Measurements from ENCODE around the gene HSPH1.
A peak's percentile ranks its signal among the peaks of the same experiment; 100 is the strongest.

HSPH1 gene

GRCh38 chr13:31161557-31162150, at the start of gene HSPH1:
Gene HSPH1 (minus strand): TSS chr13:31161904. CDS start chr13:31161582, 322 bp downstream.
- peak within 1 kb of the TSS; percentile 81 to 94 (median 87) for H3K9ac ChIP-seq
- H3K27ac ChIP-seq = peak within 1 kb of the TSS; percentile 71 to 87 (median 84)
- H4K20me1 ChIP-seq = peaks cover 30 to 49% (median 41%) of the 10 kb centered on the region in 11 experiments; a peak in 21 of 22 replicates
- peak within 1 kb of the TSS; percentile 80 to 98 (median 90) for H3K4me2 ChIP-seq
- no peaks in the 10 kb centered on the region for H3K9me3 ChIP-seq (replicated peaks in 1 of 11)
- H3K27me3 ChIP-seq = no peaks in the 10 kb centered on the region
- H3K4me1 ChIP-seq = peaks cover 17 to 43% (median 29%) of the 10 kb centered on the region in 10 experiments
- peaks cover 16 to 30% (median 28%) of the 10 kb centered on the region in 11 experiments; a peak in 21 of 22 replicates for H3K36me3 ChIP-seq
- TF ChIP-seq Cebpa-rat (IDR thresholded peaks at IDR 0.05) = no peak
- peak within 1 kb of the TSS; percentile 83 to 98 (median 96) for H3K4me3 ChIP-seq

GRCh38 chr13:31209841-31210210, 48.1 kb upstream of the HSPH1 start:
- H3K4me2 ChIP-seq = peak overlapping the region; percentile 61 to 78 (median 71)
- no peaks in the 10 kb centered on the region for H3K27me3 ChIP-seq
- TF ChIP-seq Cebpa-rat (IDR thresholded peaks at IDR 0.05) = no peak
- H3K9ac ChIP-seq = peak overlapping the region in 3 of 11 experiments; percentile 5 to 9 (median 5); a peak in 1 of 22 replicates
- no peaks in the 10 kb centered on the region for H3K36me3 ChIP-seq
- H3K9me3 ChIP-seq (replicated peaks in 1 of 11) = no peaks in the 10 kb centered on the region
- peak overlapping the region in 2 of 11 experiments; percentile 3 to 36; a peak in 2 of 22 replicates for H3K27ac ChIP-seq
- H4K20me1 ChIP-seq = 0 out of 22 replicates have a peak, but pooled peaks cover 0 to 4% (median 0%) of the 10 kb centered on the region in 11 experiments
- peaks cover 18 to 30% (median 23%) of the 10 kb centered on the region in 10 experiments for H3K4me1 ChIP-seq
- no peak overlapping the region for H3K4me3 ChIP-seq

GRCh38 chr13:31209172-31209840, 47.6 kb upstream of the HSPH1 start:
- Histone ChIP-seq H3K9me3 (replicated peaks in 1 of 11) (no peaks in the 10 kb centered on the region), H3K9ac (peak overlapping the region in 3 of 11 experiments; percentile 5 to 29 (median 9); a peak in 3 of 22 replicates), H3K27me3 (no peaks in the 10 kb centered on the region), H4K20me1 (0 out of 22 replicates have a peak, but pooled peaks cover 0 to 4% (median 0%) of the 10 kb centered on the region in 11 experiments), H3K27ac (peak overlapping the region in 5 of 11 experiments; percentile 3 to 36 (median 10); a peak in 4 of 22 replicates), H3K36me3 (no peaks in the 10 kb centered on the region), H3K4me2 (peak overlapping the region; percentile 61 to 78 (median 71)), H3K4me3 (no peak overlapping the region), H3K4me1 (peaks cover 18 to 34% (median 22%) of the 10 kb centered on the region in 10 experiments)
- TF ChIP-seq Cebpa-rat (IDR thresholded peaks at IDR 0.05) = no peak

- TF ChIP-seq Cebpa-rat (IDR thresholded peaks at IDR 0.05) = no peak
- H4K20me1 ChIP-seq = 0 out of 22 replicates have a peak, but pooled peaks cover 0 to 4% (median 0%) of the 10 kb centered on the region in 11 experiments
Measured at GRCh38 chr13:31208559-31209122, 46.9 kb upstream of the HSPH1 start.

GRCh38 chr13:31207661-31208552, 46.2 kb upstream of the HSPH1 start:
- H3K27ac ChIP-seq = no peak overlapping the region
- H4K20me1 ChIP-seq = 0 out of 22 replicates have a peak, but pooled peaks cover 0 to 4% (median 0%) of the 10 kb centered on the region in 11 experiments
- H3K9me3 ChIP-seq (replicated peaks in 1 of 11) = no peaks in the 10 kb centered on the region
- TF ChIP-seq Cebpa-rat (IDR thresholded peaks at IDR 0.05) = no peak
- peaks cover 18 to 39% (median 21%) of the 10 kb centered on the region in 10 experiments for H3K4me1 ChIP-seq
- H3K36me3 ChIP-seq = no peaks in the 10 kb centered on the region
- H3K4me2 ChIP-seq = no peak overlapping the region
- H3K9ac ChIP-seq = no peak overlapping the region
- no peak overlapping the region for H3K4me3 ChIP-seq
- no peaks in the 10 kb centered on the region for H3K27me3 ChIP-seq

More at GRCh38 chr13:31208559-31209122, 46.9 kb upstream of the HSPH1 start:
- Histone ChIP-seq H3K4me2 (peak overlapping the region; percentile 61 to 78 (median 71)), H3K4me3 (no peak overlapping the region), H3K9me3 (replicated peaks in 1 of 11) (no peaks in the 10 kb centered on the region), H3K36me3 (no peaks in the 10 kb centered on the region), H3K27me3 (no peaks in the 10 kb centered on the region), H3K9ac (no peak overlapping the region), H3K4me1 (peaks cover 18 to 39% (median 21%) of the 10 kb centered on the region in 10 experiments), H3K27ac (peak overlapping the region in 3 of 11 experiments; percentile 3 to 36 (median 10); a peak in 1 of 22 replicates)

- no peaks in the 10 kb centered on the region for H3K36me3 ChIP-seq
- peaks cover 22 to 48% (median 27%) of the 10 kb centered on the region in 10 experiments for H3K4me1 ChIP-seq
- H3K4me2 ChIP-seq = peak overlapping the region in 3 of 11 experiments; percentile 1 to 40 (median 20); a peak in 4 of 22 replicates
- peaks cover 0 to 4% (median 0%) of the 10 kb centered on the region in 11 experiments; a peak in 1 of 22 replicates for H4K20me1 ChIP-seq
- no peak overlapping the region for H3K9ac ChIP-seq
- no peak for TF ChIP-seq Cebpa-rat (IDR thresholded peaks at IDR 0.05)
- no peaks in the 10 kb centered on the region for H3K9me3 ChIP-seq (replicated peaks in 1 of 11)
- H3K4me3 ChIP-seq = no peak overlapping the region
- no peak overlapping the region for H3K27ac ChIP-seq
- H3K27me3 ChIP-seq = peaks cover 0 to under 1% (median under 1%) of the 10 kb centered on the region in 11 experiments; a peak in 5 of 22 replicates
Measured at GRCh38 chr13:31204592-31204991, 42.9 kb upstream of the HSPH1 start.

- Histone ChIP-seq H3K4me1 (peaks cover 13 to 41% (median 17%) of the 10 kb centered on the region in 10 experiments), H3K4me3 (peak overlapping the region; percentile 76 to 90 (median 82); a peak in 19 of 20 replicates), H4K20me1 (no peaks in the 10 kb centered on the region; a peak in 2 of 22 replicates), H3K27me3 (peaks cover 0 to 16% (median 10%) of the 10 kb centered on the region in 11 experiments; a peak in 14 of 22 replicates), H3K4me2 (peak overlapping the region; percentile 72 to 95 (median 89)), H3K36me3 (no peaks in the 10 kb centered on the region), H3K27ac (peak overlapping the region in 8 of 11 experiments; percentile 87 to 95 (median 90); a peak in 12 of 22 replicates), H3K9me3 (replicated peaks in 1 of 11) (no peaks in the 10 kb centered on the region), H3K9ac (peak overlapping the region; percentile 88 to 95 (median 91); a peak in 19 of 22 replicates)
- TF ChIP-seq Cebpa-rat (IDR thresholded peaks at IDR 0.05) = 0 out of 22 replicates have a peak, but pooled peaks of 2 of the 11 experiments have one; percentile 8 to 35
Measured at GRCh38 chr13:31201341-31202031, 39.8 kb upstream of the HSPH1 start.

Data from BLaER1 treated with 17β-estradiol and CSF1 and Interleukin-3, amounts not matched to agents 10 nM and 100 nM (cell line).